ENCODE results near the gene ZC3H8.
"Not testable (repeated sequence)": the region's sequence is repeated elsewhere in the genome, so short reads cannot be mapped to it uniquely, and the experiment has no call there.

The ZC3H8 gene

GRCh38 chr2:112254466-112255240 is at the start of gene ZC3H8:
ZC3H8 (minus strand) TSS chr2:112255042; CDS start chr2:112254981, 61 bp downstream.
- DNase-seq (ENCODE audit: low read depth in 1 of 2, low spot score in 1 of 2) = peak; percentile 92 to 94
- no peak for TF ChIP-seq JUND (IDR thresholded peaks at IDR 0.05; ENCODE audit: low read depth)
- in situ Hi-C loops (cut with HindIII; ENCODE audit: low pct_unique_long_range_greater_than_20kb, low sequenced_read_pairs) = no loop called here

GRCh38 chr2:112304298-112304941 is 49.6 kb upstream of the ZC3H8 start:
- no peak for DNase-seq (ENCODE audit: low read depth in 1 of 2, low spot score in 1 of 2)
- TF ChIP-seq JUND (IDR thresholded peaks at IDR 0.05; ENCODE audit: low read depth) = no peak
- in situ Hi-C loops (cut with HindIII; ENCODE audit: low pct_unique_long_range_greater_than_20kb, low sequenced_read_pairs) = no loop called here

- no peak for TF ChIP-seq JUND (IDR thresholded peaks at IDR 0.05; ENCODE audit: low read depth)
- no peak for DNase-seq (ENCODE audit: low read depth in 1 of 2, low spot score in 1 of 2)
- in situ Hi-C loops (cut with HindIII; ENCODE audit: low pct_unique_long_range_greater_than_20kb, low sequenced_read_pairs) = no loop called here
Measured at GRCh38 chr2:112301973-112302372, 47.1 kb upstream of the ZC3H8 start.

- in situ Hi-C loops (cut with HindIII; ENCODE audit: low pct_unique_long_range_greater_than_20kb, low sequenced_read_pairs) = no loop called here
- DNase-seq (ENCODE audit: low read depth in 1 of 2, low spot score in 1 of 2) = no peak
- no peak for TF ChIP-seq JUND (IDR thresholded peaks at IDR 0.05; ENCODE audit: low read depth)
Measured at GRCh38 chr2:112301171-112301584, 46.3 kb upstream of the ZC3H8 start.

- no peak for DNase-seq (ENCODE audit: low read depth in 1 of 2, low spot score in 1 of 2)
- TF ChIP-seq JUND (IDR thresholded peaks at IDR 0.05; ENCODE audit: low read depth) = no peak
- in situ Hi-C loops (cut with HindIII; ENCODE audit: low pct_unique_long_range_greater_than_20kb, low sequenced_read_pairs) = no loop called here
Measured at GRCh38 chr2:112296407-112296806, 41.6 kb upstream of the ZC3H8 start.

GRCh38 chr2:112295407-112296078 is 40.7 kb upstream of the ZC3H8 start:
- TF ChIP-seq JUND (IDR thresholded peaks at IDR 0.05; ENCODE audit: low read depth) = no peak
- DNase-seq (ENCODE audit: low read depth in 1 of 2, low spot score in 1 of 2) = no peak
- in situ Hi-C loops (cut with HindIII; ENCODE audit: low pct_unique_long_range_greater_than_20kb, low sequenced_read_pairs) = no loop called here

- DNase-seq (ENCODE audit: low read depth in 1 of 2, low spot score in 1 of 2) = no peak
- TF ChIP-seq JUND (IDR thresholded peaks at IDR 0.05; ENCODE audit: low read depth) = no peak
- in situ Hi-C loops (cut with HindIII; ENCODE audit: low pct_unique_long_range_greater_than_20kb, low sequenced_read_pairs) = no loop called here
Measured at GRCh38 chr2:112293636-112294401, 39.0 kb upstream of the ZC3H8 start.

GRCh38 chr2:112290648-112291047 is 35.8 kb upstream of the ZC3H8 start:
- TF ChIP-seq JUND (IDR thresholded peaks at IDR 0.05; ENCODE audit: low read depth) = no peak
- no peak for DNase-seq (ENCODE audit: low read depth in 1 of 2, low spot score in 1 of 2)
- in situ Hi-C loops (cut with HindIII; ENCODE audit: low pct_unique_long_range_greater_than_20kb, low sequenced_read_pairs) = no loop called here

GRCh38 chr2:112290088-112290487 is 35.2 kb upstream of the ZC3H8 start:
- in situ Hi-C loops (cut with HindIII; ENCODE audit: low pct_unique_long_range_greater_than_20kb, low sequenced_read_pairs) = no loop called here
- TF ChIP-seq JUND (IDR thresholded peaks at IDR 0.05; ENCODE audit: low read depth) = no peak
- DNase-seq (ENCODE audit: low read depth in 1 of 2, low spot score in 1 of 2) = no peak

GRCh38 chr2:112283535-112283934 is 28.7 kb upstream of the ZC3H8 start:
- DNase-seq (ENCODE audit: low read depth in 1 of 2, low spot score in 1 of 2); in situ Hi-C loops (cut with HindIII; ENCODE audit: low pct_unique_long_range_greater_than_20kb, low sequenced_read_pairs): not testable (repeated sequence)

- in situ Hi-C loops (cut with HindIII; ENCODE audit: low pct_unique_long_range_greater_than_20kb, low sequenced_read_pairs); DNase-seq (ENCODE audit: low read depth in 1 of 2, low spot score in 1 of 2): not testable (repeated sequence)
Measured at GRCh38 chr2:112282066-112282465, 27.2 kb upstream of the ZC3H8 start.

GRCh38 chr2:112277596-112278220 is 22.9 kb upstream of the ZC3H8 start:
- no peak for TF ChIP-seq JUND (IDR thresholded peaks at IDR 0.05; ENCODE audit: low read depth)
- no peak for DNase-seq (ENCODE audit: low read depth in 1 of 2, low spot score in 1 of 2)
- in situ Hi-C loops (cut with HindIII; ENCODE audit: low pct_unique_long_range_greater_than_20kb, low sequenced_read_pairs) = no loop called here

All from T47D (cell line).